HG03025 (cell line): ENCODE data around the gene IFNA7.
"Not testable (repeated sequence)": the region's sequence is repeated elsewhere in the genome, so short reads cannot be mapped to it uniquely, and the experiment has no call there.

Experiments
- ATAC-seq: cut with Tn5 transposase; IDR thresholded peaks from one replicate; pipeline ENCODE4 v1.9.1; 2021; ENCODE audit warnings: mild to moderate bottlenecking, moderate library complexity; ENCODE audit not compliant: unreplicated experiment, low FRiP score

The IFNA7 gene

DNA sequence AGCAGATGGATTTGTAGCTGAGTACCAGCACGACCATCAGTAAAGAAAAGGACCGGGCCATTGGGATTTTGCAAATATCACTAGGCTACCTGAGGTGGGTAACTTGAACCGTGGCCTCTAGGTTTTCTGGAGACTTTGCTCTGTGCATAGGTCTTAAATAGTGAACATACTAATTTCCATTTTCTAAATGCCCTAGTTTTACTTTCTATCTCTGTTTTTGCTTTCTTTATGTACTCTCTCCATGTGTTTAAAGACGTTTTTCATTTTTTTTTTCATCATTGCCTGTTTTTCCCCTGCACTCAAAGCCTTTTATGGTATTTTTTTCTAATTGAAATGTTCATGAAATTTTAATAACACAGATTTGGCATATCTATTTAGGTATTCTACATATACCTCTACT is at the start of gene IFNA7:
IFNA7 (minus strand) TSS at position 101 of the 400 bp plus-strand sequence; CDS start at position 61, 40 bp downstream.
- not testable (repeated sequence) for ATAC-seq

DNA sequence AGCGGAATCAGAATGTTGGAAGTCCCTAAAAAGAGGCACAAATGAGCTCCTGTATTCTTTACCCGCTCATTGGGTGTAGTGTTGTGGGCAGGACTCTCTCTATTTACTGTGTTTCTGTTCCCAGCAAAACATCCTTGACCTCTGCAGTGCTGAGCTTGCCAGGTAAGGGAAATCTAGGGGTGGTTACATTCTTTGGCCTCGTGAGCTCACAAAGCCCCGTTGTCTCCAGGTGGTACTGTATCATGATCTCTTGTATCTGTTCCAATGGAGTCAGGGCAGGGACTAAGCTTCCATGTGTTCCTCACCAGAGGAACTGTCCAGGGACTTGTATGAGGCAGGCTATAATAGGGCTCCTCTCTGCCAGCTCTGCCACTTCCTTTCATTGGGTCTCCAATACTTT is 49.6 kb upstream of the IFNA7 start:
- no peak for ATAC-seq

DNA sequence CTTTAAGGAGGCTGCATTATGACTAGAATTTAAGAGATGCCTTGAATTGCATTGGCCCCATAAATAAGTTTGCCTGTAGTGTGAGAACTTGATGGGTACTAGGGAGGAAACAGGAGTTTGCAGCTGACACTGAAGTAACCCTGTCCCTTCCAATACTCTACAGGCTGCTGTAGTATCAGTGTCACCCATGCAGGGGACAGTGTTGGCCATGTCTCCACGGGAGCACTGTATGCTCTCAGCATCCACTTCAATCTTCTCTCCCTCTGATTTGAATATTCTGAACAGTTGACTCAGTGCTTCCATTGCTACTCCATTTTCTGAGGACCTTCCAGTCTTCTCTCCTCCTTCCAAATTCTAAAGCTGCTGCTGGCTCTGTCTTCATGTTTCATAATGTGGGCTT is 49.2 kb upstream of the IFNA7 start:
- ATAC-seq: no peak

DNA sequence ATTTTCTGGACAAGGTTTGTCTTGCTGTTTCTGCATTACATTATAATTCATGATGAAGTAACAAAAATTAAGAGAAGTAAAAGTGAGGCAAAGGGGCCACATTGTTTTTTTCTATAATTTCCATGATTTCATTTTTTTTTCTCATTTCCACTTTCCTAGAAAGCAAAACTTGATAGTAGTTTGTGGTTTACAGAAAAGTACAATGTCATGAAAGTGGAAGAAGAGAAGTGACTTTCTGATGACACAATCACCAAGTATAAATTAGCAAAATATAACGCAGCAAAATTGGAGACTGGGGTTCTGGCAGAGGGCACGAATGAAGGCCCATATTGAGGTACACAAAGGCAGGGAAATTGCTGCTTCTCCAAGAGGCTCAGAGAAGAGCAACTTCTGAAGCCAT is 42.8 kb upstream of the IFNA7 start:
- no peak for ATAC-seq

DNA sequence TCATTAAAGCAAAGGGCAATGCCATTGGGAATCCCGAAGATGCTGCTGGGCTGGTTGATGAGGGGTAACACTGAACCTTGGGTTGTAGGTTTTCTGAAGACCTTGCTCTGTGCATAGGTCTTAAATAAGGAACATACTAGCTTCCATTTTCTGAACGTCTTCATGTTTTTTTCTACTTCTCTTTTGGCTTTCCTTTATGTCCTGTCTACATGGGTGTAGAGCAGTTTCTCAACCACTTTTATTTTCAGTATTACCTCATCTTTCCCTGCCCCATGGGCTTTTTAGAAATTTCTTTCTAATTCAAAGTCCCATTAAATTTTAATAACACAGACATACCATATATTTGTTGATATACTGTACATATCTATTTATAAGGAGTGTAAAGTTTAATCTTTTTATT is 37.9 kb upstream of the IFNA7 start, which contains the start of gene IFNA14:
IFNA14 (minus strand) TSS at position 95 of the 400 bp plus-strand sequence; CDS start at position 25, 70 bp downstream.
- no peak for ATAC-seq

DNA sequence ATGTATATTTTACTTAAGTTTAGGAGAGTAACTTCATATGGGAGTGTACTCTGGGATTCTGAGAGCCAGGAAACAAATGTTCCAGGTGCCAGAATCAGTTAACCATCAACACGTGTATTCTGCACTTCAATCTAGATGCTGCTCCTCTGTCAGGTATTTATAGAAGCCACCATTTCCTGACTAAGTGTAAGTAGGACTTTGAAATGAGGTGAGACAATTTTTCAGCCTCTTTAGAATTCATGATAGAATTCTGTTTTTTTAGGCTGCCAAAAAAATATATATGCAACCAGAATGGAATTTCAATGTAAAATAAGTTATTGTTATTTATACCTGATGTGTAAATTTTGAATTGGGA is 34.3 kb upstream of the IFNA7 start:
- not testable (repeated sequence) for ATAC-seq

DNA sequence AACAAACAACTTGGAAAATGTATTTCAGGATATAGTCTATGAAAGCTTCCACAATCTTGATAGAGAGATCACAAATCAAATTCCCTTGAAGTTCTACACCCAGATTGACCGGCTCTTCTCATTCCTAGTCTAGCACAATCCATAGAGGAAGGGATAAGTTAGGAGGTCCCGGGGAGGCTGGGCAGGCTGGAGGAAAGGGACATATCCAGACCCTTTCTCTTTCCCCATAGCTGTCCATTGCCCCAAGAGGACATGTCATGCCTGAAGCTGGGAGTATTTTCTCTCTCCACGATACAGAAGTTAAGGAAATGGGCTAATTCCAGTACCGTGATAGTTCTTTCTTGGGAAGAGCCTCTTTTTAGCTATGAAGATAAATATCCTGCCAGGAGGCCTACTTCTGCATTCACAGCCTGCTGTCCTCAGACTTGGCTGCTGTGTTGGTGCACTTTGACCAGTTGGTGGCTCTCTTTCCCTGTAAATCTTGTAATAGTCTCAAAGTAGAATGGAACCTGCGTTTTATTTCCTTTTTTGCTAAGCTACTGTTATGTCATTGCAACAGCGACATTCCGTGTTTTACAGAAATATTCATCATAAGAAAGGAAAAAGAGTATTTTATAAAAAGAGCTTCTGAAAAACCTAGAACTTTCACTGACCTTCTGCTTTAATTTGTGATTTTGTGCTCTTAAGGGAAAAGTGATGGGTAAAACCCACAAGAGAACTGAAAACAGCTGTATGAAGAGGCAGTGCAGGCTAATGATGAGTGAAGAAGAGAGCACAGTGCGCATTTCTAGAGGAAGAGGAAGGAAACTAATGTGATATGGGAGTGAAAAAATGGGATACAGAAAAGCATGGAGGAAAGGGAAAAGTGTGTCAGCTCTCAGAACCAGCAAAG is 33.7 kb upstream of the IFNA7 start:
- peak; percentile 51 for ATAC-seq

DNA sequence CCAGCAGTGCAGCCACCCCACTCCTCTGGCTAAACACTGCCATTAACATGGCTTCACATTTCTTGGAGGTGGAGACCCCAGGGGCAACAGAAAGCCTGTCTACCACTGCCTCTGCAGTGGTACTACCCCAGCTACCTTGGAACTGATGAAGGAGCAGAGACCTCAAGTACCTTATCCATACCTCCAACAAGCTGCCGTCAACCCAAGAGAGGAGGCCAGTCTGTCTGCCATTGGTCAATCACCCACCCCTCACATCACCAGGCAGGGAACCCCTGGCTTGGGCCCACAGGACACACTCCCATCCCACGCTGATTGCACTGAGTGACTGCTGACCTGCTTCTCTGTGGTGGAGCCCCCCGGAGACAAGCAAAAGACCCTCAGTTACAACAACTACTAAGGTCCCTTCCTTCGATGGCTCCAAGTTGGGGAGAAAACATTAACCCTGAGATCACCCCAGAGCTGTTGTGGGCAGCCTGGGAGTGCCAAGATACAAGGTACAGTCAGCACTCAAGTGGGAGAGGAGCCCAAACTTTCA is 32.2 kb upstream of the IFNA7 start:
- ATAC-seq: no peak

DNA sequence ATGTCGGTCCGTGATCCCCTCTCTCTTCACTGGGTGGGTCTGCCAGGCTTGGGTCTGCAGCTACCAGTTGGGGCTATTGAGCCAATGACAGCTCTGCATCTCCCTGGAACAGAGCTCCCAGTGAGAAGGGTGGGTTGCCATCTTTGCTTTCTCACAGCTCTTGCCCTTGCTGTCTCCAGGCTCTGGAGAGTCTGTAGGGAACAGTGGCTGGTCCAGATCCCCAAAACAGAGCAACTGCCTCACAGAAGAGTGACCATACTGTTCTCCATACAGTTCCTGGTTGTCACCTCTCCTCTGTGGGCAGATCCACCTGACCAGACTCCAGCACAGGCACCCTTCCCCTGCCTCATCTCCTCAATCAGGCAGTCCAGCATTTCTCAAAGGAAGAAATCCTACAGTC is 31.3 kb upstream of the IFNA7 start:
- no peak for ATAC-seq

DNA sequence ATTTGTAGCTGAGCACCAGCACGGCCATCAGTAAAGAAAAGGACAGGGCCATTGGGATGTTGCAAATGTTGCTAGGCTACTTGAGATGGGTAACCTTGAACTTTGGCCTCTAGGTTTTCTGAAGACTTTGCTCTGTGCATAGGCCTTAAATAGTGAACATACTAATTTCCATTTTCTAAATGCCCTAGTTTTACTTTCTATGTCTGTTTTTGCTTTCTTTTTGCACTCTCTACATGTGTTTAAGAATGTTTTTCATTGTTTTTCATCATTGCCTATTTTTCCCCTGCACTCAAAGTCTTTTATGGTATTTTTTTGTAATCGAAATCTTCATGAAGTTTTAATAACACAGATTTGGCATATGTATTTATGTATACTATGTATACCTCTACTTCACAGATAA is 26.1 kb upstream of the IFNA7 start, which contains the start of gene IFNA17:
IFNA17 (minus strand) TSS at position 101 of the 400 bp plus-strand sequence; CDS start at position 52, 49 bp downstream.
- ATAC-seq: no peak

DNA sequence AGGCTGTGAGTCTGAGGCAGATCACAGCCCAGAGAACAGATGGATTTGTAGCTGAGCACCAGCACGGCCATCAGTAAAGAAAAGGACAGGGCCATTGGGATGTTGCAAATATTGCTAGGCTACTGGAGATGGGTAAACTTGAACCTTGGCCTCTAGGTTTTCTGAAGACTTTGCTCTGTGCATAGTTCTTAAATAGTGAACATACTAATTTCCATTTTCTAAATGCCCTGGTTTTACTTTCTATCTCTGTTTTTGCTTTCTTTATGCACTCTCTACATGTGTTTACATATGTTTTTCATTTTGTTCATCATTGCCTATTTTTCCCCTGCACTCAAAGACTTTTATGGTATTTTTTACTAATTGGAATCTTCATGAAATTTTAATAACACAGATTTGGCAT is 15.2 kb upstream of the IFNA7 start, which contains the start of gene IFNA16:
IFNA16 (minus strand) TSS at position 101 of the 400 bp plus-strand sequence; CDS start at position 95, 6 bp downstream.
- not testable (repeated sequence) for ATAC-seq

DNA sequence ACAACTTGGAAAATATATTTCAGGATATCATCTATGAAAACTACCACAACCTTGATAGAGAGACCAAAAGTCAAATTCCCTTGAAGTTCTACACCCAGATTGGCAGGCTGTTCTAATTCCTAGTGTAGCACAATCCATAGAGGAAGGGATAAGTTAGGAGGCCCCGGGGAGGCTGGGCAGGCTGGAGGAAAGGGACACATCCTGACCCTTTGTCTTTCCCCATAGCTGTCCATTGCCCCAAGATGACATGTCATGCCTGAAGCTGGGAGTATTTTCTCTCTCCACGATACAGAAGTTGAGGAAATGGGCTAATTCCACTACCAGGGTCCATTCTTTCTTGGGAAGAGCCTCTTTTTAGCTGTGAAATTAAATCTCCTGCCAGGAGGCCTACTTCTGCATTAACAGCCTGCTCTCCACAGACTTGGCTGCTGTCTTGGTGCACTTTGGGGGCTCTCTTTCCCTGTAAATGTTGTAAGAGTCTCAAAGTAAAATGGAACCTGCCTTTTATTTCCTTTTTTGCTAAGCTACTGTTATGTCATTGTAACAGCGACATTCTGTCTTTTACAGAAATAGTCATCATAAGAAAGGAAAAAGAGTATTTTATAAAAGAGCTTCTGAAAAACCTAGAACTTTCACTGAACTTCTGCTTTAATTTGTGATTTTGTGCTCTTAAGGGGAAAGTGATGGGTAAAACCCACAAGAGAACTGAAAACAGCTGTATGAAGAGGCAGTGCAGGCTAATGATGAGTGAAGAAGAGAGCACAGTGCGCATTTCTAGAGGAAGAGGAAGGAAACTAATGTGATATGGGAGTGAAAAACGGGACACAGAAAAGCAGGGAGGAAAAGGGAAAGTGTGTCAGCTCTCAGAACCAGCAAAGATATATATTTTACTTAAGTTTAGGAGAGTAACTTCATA is 11.7 kb upstream of the IFNA7 start:
- not testable (repeated sequence) for ATAC-seq

DNA sequence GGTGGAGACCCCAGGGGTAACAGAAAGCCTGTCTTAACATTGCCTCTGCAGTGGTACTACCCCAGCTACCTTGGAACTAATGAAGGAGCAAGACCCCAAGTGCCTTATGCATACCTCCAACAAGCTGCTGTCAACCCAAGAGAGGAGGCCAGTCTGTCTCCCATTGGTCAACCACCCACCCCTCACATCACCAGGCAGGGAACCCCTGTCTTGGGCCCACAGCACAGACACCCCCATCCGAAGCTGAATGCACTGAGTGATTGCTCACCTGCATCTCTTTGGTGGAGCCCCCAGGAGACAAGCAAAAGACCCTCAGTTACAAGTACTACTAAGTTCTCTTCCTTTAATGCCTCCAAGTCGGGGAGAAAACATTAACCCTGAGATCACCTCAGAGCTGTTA is 10.2 kb upstream of the IFNA7 start:
- ATAC-seq: not testable (repeated sequence)

DNA sequence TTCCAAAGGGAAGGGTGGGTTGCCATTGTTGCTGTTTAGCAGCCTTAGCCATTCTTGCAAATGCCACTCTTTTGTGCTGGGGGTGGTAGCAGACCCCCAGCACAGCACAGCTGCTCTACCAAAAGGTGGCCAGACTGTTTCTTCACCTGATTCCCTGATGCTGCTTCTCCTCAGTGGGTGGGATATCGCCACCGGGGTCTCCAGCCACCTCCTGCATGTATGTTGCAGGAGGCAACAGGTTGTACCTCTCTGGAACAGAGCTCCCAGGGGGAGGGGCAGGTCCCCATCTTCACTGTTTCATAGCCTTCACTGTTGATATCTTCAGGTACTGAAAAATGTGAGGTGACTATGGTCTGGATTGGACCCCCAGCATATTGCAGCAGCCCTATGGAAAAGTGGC is 8.8 kb upstream of the IFNA7 start:
- not testable (repeated sequence) for ATAC-seq

DNA sequence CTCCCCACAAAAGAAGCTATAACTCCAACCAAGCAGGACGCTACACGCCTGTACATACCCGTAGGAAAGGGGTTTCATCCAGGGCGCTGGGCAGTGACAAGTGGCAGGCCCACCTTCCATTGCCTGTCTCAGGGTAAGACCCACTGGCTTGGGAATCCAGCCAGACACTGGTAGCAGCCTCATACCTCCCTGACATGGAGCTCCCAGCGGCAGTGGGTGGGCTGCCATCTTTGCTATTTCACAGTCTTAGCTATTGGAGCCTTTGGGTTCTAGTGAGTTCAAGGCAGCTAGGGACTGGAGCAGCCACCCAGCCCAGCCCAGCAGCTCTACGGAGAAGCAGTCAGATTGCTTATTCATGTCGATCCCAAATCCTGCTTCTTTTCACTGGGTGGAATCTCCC is 8.3 kb upstream of the IFNA7 start:
- ATAC-seq: no peak

DNA sequence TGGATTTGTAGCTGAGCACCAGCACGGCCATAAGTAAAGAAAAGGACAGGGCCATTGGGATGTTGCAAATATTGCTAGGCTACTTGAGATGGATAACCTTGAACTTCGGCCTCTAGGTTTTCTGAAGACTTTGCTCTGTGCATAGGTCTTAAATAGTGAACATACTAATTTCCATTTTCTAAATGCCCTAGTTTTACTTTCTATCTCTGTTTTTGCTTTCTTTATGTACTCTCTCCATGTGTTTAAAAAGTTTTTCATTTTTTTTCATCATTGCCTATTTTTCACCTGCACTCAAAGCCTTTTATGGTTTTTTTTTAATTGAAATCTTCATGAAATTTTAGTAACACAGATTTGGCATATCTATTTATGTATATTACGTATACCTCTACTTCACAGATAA is 5.0 kb upstream of the IFNA7 start, which contains the start of gene IFNA10:
IFNA10 (minus strand) TSS at position 101 of the 400 bp plus-strand sequence; CDS start at position 55, 46 bp downstream.
- not testable (repeated sequence) for ATAC-seq

DNA sequence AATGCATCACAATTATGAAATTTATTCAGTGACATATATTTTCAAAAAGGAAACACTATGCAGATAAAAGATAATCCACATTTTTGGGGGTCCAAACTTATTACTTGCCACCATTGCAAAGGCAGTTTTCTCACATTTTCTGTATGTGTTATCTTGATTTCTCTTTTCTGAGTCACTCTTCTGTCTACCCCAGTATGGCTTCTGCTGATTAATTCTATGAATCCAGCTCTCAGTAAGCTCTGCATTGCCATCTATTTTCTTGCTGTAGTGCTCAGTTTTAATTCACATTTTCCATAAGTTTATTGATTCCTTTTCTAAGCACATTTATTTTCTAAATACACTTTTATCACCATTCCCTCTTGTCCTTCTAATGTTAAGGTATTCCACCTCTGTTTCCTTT is 3.2 kb upstream of the IFNA7 start:
- ATAC-seq: no peak

DNA sequence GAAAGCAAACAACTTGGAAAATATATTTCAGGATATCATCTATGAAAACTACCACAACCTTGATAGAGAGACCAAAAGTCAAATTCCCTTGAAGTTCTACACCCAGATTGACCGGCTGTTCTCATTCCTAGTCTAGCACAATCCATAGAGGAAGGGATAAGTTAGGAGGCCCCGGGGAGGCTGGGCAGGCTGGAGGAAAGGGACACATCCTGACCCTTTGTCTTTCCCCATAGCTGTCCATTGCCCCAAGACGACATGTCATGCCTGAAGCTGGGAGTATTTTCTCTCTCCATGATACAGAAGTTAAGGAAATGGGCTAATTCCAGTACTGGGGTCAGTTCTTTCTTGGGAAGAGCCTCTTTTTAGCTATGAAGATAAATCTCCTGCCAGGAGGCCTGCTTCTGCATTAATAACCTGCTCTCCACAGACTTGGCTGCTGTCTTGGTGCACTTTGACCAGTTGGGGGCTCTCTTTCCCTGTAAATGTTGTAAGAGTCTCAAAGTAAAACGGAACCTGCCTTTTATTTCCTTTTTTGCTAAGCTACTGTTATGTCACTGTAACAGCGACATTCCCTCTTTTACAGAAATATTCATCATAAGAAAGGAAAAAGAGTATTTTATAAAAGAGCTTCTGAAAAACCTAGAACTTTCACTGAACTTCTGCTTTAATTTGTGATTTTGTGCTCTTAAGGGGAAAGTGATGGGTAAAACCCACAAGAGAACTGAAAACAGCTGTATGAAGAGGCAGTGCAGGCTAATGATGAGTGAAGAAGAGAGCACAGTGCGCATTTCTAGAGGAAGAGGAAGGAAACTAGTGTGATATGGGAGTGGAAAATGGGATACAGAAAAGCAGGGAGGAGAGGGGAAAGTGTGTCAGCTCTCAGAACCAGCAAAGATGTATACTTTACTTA is 6.9 kb downstream of the IFNA7 start:
- ATAC-seq: peak; percentile 88

DNA sequence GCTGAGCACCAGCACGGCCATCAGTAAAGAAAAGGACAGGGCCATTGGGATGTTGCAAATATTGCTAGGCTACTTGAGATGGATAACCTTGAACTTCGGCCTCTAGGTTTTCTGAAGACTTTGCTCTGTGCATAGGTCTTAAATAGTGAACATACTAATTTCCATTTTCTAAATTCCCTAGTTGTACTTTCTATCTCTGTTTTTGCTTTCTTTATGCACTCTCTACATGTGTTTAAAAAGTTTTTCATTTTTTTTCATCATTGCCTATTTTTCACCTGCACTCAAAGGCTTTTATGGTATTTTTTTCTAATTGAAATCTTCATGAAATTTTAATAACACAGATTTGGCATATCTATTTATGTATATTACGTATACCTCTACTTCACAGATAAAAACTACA is 14.5 kb downstream of the IFNA7 start, which contains the start of gene IFNA4:
IFNA4 (minus strand) TSS at position 101 of the 400 bp plus-strand sequence; CDS start at position 45, 56 bp downstream.
- not testable (repeated sequence) for ATAC-seq
